CD14-positive monocyte (primary cell): Measurements from ENCODE around the gene HIF1AN. TPM values are rescaled to one million over a fixed set of nuclear protein-coding genes. Genes with fewer than 3 reads are reported as not detected.
A peak's percentile ranks its signal among the peaks of the same experiment; 100 is the strongest.

Source experiments
- DNase-seq, 3 donors: peaks; one replicate each; pipeline ENCODE4 v3.0.0-alpha.2; 2011 to 2022
- H2AFZ ChIP-seq: 2 replicates; pipeline ENCODE4 v1.6.0; 2012; ENCODE audit warnings: mild to moderate bottlenecking, low read depth, low read length, inconsistent platforms; ENCODE audit not compliant: insufficient read depth, poor library complexity, severe bottlenecking
- H3K27ac ChIP-seq, 2 donors: 1 replicate in 1 of 2; 2 replicates in 1 of 2; pipeline ENCODE4 v1.5.1; 2012 to 2013; ENCODE audit warnings: low read length in 2 of 2, control low read depth in 1 of 2, inconsistent platforms in 1 of 2, low read depth in 1 of 2, mild to moderate bottlenecking in 1 of 2
- H3K27me3 ChIP-seq, 2 donors: one replicate each; pipeline versions ENCODE4 v1.6.0 to v1.6.1; 2011 to 2013; ENCODE audit warnings: low read length in 2 of 2; ENCODE audit not compliant: control insufficient read depth in 2 of 2, insufficient read depth in 2 of 2
- H3K36me3 ChIP-seq, 2 donors: replicated peaks in 1 of 2; 1 replicate in 1 of 2; 2 replicates in 1 of 2; pipeline versions ENCODE4 v1.5.1 to v1.6.1; 2012 to 2013; ENCODE audit warnings: low read length in 2 of 2, control low read depth in 1 of 2, inconsistent platforms in 1 of 2, mild to moderate bottlenecking in 1 of 2; ENCODE audit not compliant: insufficient read depth in 2 of 2, control insufficient read depth in 1 of 2
- H3K4me1 ChIP-seq, 2 donors: 1 replicate in 1 of 2; 2 replicates in 1 of 2; pipeline versions ENCODE4 v1.5.1 to v1.6.1; 2012 to 2013; ENCODE audit warnings: low read length in 2 of 2, control low read depth in 1 of 2, inconsistent platforms in 1 of 2, mild to moderate bottlenecking in 1 of 2, moderate library complexity in 1 of 2; ENCODE audit not compliant: insufficient read depth in 2 of 2, control insufficient read depth in 1 of 2
- H3K4me2 ChIP-seq: replicated peaks from 2 replicates; pipeline ENCODE3; 2012; ENCODE audit warnings: low read length, moderate library complexity, mild to moderate bottlenecking; ENCODE audit not compliant: poor library complexity, severe bottlenecking; ENCODE audit errors: extremely low read depth
- H3K4me3 ChIP-seq, 3 experiments: fragments of 200-600 bp in 1 of 3; sonication (generic) in 1 of 3; replicated peaks in 1 of 3; 1 replicate in 2 of 3; 2 replicates in 1 of 3; pipeline ENCODE4 v1.5.1; 2011 to 2013; ENCODE audit warnings: low read length in 3 of 3, mild to moderate bottlenecking in 3 of 3, control low read depth in 2 of 3, low read depth in 2 of 3, inconsistent platforms in 1 of 3, moderate library complexity in 1 of 3
- H3K79me2 ChIP-seq: 2 replicates; pipeline ENCODE4 v1.6.0; 2012; ENCODE audit warnings: mild to moderate bottlenecking, control low read depth, inconsistent platforms, low read length, moderate library complexity; ENCODE audit not compliant: insufficient read depth
- H3K9ac ChIP-seq: 2 replicates; pipeline ENCODE4 v1.6.0; 2017; ENCODE audit warnings: low read length, mild to moderate bottlenecking; ENCODE audit not compliant: insufficient read depth, poor library complexity, severe bottlenecking
- H3K9me3 ChIP-seq, 2 donors: replicated peaks in 1 of 2; 1 replicate in 1 of 2; 2 replicates in 1 of 2; pipeline versions ENCODE4 v1.5.1 to v1.6.1; 2012 to 2013; ENCODE audit warnings: low read length in 2 of 2, control low read depth in 1 of 2; ENCODE audit not compliant: control insufficient read depth in 1 of 2, insufficient read depth in 1 of 2
- H4K20me1 ChIP-seq: 2 replicates; pipeline ENCODE4 v1.6.0; 2012; ENCODE audit warnings: mild to moderate bottlenecking, low read length, control low read depth, moderate library complexity; ENCODE audit not compliant: insufficient read depth
- H3K27ac Mint-ChIP-seq, 7 donors: one replicate each; pipeline ENCODE4 v1.8.0; 2020; ENCODE audit warnings: mild to moderate bottlenecking in 7 of 7, mixed read lengths in 7 of 7, moderate library complexity in 6 of 7, inconsistent platforms in 2 of 7
- H3K27me3 Mint-ChIP-seq, 3 donors: one replicate each; pipeline ENCODE4 v1.8.0; 2021 to 2022; ENCODE audit warnings: low read depth in 3 of 3, mild to moderate bottlenecking in 3 of 3, mixed read lengths in 3 of 3, moderate library complexity in 3 of 3, inconsistent platforms in 1 of 3
- H3K36me3 Mint-ChIP-seq, 2 donors: one replicate each; pipeline ENCODE4 v1.8.0; 2020; ENCODE audit warnings: mixed read lengths in 2 of 2, inconsistent platforms in 1 of 2, mild to moderate bottlenecking in 1 of 2
- H3K4me1 Mint-ChIP-seq: one replicate; pipeline ENCODE4 v1.8.0; 2020; ENCODE audit warnings: mild to moderate bottlenecking, mixed read lengths
- H3K4me3 Mint-ChIP-seq, 2 donors: one replicate each; pipeline ENCODE4 v1.8.0; 2020; ENCODE audit warnings: mild to moderate bottlenecking in 2 of 2, mixed read lengths in 2 of 2, moderate library complexity in 1 of 2
- H3K9me3 Mint-ChIP-seq, 7 donors: one replicate each; pipeline ENCODE4 v1.8.0; 2020 to 2022; ENCODE audit warnings: mixed read lengths in 7 of 7, mild to moderate bottlenecking in 6 of 7, moderate library complexity in 6 of 7, inconsistent platforms in 2 of 7
- WGBS: methylation state at CpG from one replicate; pipeline ENCODE4 v1.1.5; 2013; ENCODE audit warnings: missing lambda C conversion rate; ENCODE audit not compliant: insufficient coverage; 5-methylcytosine and 5-hydroxymethylcytosine counted together
- intact Hi-C, 2 donors: fragments of 100-400 bp; cut with micrococcal nuclease; formaldehyde crosslinking; loops; one replicate each; pipeline versions ENCODE4 v1.15.0 to v1.15.1; 2023
- polyA plus RNA-seq, 3 donors: library from polyadenylated mRNA; depleted of rRNA in 1 of 3; unstranded in 2 of 3; stranded (reverse) in 1 of 3; fragments of 300-500 nt in 2 of 3; fragments of >200 nt in 1 of 3; fragmentation: Illumina TruSeq in 2 of 3; gene quantifications; 1 replicate in 2 of 3; 2 replicates in 1 of 3; pipeline ENCODE4 v1.2.3, GENCODE V29; 2012 to 2021
- TF ChIP-seq, protein P1 (sequence below): fragments of 200-600 bp; IDR thresholded peaks from one replicate; pipeline ENCODE4 v1.8.0; 2022; ENCODE audit warnings: antibody characterized with exemption, mild to moderate bottlenecking

HIF1AN gene
- polyA plus RNA-seq, 3 donors = 8.5 to 25.3 (median 17.2) TPM

DNA sequence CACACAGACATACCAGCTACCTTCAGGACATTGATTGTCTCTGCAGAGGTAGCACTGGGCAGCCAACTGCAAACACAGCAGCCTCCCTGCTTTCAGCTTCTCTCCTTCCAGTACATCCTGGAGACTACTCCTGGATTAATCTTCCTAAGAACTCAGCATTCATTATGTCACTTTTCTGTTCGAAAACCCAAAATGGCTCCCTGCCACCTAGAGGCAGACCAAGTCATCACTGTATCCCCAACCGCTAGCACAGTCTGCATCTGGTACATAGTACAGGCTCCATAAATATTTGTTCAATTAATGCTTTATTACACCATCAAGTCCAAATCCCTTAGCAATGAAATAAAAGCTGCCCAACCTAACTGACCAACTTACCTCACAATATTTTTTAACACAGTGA, 11.1 kb upstream of the HIF1AN start:
- Histone ChIP-seq H3K36me3 (peaks cover 48 to 60% of the 10 kb centered on the region in 2 donors), H3K4me3 (no peak overlapping the region), H3K9me3 (peaks cover 0 to 4% of the 10 kb centered on the region in 2 donors), H3K27ac (no peak overlapping the region), H4K20me1 (no peaks in the 10 kb centered on the region), H3K4me1 (peaks cover 9 to 17% of the 10 kb centered on the region in 2 donors), H3K4me2 (no peak overlapping the region), H3K79me2 (peaks cover 22% of the 10 kb centered on the region), H3K9ac (no peak overlapping the region), H3K27me3 (peaks cover 8 to 10% of the 10 kb centered on the region in 2 donors), H2AFZ (no peak overlapping the region)
- intact Hi-C loops = loop anchor here in 1 of 2 donors (5.0 kb wide), 2 partner anchors 87 to 187 kb away; no protein-coding TSS in a partner anchor
- 100% methylated on average over 1 of the region's 2 CpGs for WGBS
- Mint-ChIP-seq H3K4me1 (peaks cover 14% of the 10 kb centered on the region), H3K27ac (no peak overlapping the region), H3K4me3 (no peak overlapping the region), H3K27me3 (peaks cover 12 to 14% (median 13%) of the 10 kb centered on the region in 3 donors), H3K9me3 (peaks cover 0 to 7% (median 0%) of the 10 kb centered on the region in 7 donors), H3K36me3 (peaks cover 65% of the 10 kb centered on the region in 2 donors)
- TF ChIP-seq, protein P1, sequence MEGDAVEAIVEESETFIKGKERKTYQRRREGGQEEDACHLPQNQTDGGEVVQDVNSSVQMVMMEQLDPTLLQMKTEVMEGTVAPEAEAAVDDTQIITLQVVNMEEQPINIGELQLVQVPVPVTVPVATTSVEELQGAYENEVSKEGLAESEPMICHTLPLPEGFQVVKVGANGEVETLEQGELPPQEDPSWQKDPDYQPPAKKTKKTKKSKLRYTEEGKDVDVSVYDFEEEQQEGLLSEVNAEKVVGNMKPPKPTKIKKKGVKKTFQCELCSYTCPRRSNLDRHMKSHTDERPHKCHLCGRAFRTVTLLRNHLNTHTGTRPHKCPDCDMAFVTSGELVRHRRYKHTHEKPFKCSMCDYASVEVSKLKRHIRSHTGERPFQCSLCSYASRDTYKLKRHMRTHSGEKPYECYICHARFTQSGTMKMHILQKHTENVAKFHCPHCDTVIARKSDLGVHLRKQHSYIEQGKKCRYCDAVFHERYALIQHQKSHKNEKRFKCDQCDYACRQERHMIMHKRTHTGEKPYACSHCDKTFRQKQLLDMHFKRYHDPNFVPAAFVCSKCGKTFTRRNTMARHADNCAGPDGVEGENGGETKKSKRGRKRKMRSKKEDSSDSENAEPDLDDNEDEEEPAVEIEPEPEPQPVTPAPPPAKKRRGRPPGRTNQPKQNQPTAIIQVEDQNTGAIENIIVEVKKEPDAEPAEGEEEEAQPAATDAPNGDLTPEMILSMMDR = no peak
- DNase-seq = no peak

DNA sequence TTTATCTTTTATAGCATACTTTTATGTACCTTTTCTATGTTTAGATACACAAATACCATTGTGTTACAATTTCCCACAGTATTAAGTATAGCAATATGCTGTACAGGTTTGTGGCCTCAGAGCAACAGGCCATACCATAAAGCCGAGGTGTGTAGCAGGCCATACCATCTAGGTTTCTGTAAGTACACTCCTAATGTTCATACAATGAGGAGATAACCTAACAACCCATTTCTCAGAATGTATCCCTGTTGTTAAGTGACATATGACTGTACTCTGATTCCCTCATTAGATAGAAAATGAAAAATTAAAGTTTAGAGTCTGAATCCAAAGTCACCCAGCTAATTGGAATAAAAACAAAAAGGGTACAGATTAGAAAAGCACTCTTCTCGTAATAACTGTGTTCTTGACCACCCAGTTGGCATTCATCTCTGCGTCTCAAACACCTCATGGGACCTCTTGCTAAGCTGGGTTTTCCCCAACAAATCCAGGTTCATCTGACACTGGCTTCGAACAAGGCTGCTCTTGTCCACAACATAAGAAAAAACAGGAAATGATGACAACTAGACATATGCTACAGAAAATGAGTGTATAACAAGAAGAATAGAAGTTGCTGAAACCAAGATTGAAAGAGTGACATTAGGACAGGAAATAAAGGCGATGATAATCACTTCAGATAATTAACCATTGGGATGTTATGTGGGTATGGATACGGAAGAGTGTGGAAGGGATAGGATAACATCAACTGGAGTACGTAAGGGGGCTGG, 7.4 kb upstream of the HIF1AN start:
- Mint-ChIP-seq H3K9me3 (peaks cover 0 to 5% (median 0%) of the 10 kb centered on the region in 7 donors), H3K27me3 (peaks cover 0 to 4% (median 1%) of the 10 kb centered on the region in 3 donors), H3K27ac (peak overlapping the region in 6 of 7 donors; percentile 12 to 99 (median 94)), H3K36me3 (peaks cover 38 to 40% of the 10 kb centered on the region in 2 donors), H3K4me1 (peaks cover 18% of the 10 kb centered on the region), H3K4me3 (peak overlapping the region; percentile 100)
- intact Hi-C loops = no loop called here
- H3K27ac ChIP-seq = peak overlapping the region in 1 of 2 donors; percentile 82
- TF ChIP-seq, protein P1 = no peak
- DNase-seq = peak in 1 of 3 donors; percentile 30
- H4K20me1 ChIP-seq = no peaks in the 10 kb centered on the region
- peak overlapping the region; percentile 96 for H3K4me2 ChIP-seq
- 100% methylated on average over 2 of the region's 7 CpGs for WGBS
- peak overlapping the region; percentile 87 to 99 (median 94) for H3K4me3 ChIP-seq
- H3K9ac ChIP-seq = peak overlapping the region; percentile 80
- H3K9me3 ChIP-seq = no peaks in the 10 kb centered on the region
- H2AFZ ChIP-seq = peak overlapping the region; percentile 94
- peaks cover 39 to 42% of the 10 kb centered on the region in 2 donors for H3K36me3 ChIP-seq
- peaks cover 25% of the 10 kb centered on the region for H3K79me2 ChIP-seq
- H3K27me3 ChIP-seq = no peaks in the 10 kb centered on the region
- peaks cover 15 to 20% of the 10 kb centered on the region in 2 donors for H3K4me1 ChIP-seq
